ENCODE measurements around the gene TREM2. TPM values are rescaled to one million over a fixed set of nuclear protein-coding genes. Genes with fewer than 3 reads are reported as not detected.

Gene TREM2
- total RNA-seq, 2 experiments from 2014 or later: not detected

DNA sequence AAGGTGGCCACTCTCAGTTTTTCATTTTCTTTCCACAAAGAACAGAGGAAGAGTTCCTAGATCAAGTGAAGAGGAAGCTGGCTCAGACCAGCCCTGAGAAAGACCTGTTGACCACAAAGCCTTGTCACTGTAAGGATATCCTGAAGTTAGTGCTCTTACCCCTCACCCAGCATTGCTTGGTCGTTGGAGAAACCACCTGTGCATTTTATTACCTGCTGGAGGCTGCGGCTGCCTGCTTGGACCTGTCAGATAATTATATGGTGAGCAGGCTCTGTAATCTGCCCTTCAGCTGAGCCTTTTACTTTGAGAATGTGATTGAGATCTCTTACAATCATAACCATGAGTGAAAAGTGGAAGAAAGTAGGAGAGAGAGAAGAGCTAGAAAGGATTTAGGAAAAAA lies 30.7 kb downstream of the TREM2 start:
- TF ChIP-seq, protein P1, sequence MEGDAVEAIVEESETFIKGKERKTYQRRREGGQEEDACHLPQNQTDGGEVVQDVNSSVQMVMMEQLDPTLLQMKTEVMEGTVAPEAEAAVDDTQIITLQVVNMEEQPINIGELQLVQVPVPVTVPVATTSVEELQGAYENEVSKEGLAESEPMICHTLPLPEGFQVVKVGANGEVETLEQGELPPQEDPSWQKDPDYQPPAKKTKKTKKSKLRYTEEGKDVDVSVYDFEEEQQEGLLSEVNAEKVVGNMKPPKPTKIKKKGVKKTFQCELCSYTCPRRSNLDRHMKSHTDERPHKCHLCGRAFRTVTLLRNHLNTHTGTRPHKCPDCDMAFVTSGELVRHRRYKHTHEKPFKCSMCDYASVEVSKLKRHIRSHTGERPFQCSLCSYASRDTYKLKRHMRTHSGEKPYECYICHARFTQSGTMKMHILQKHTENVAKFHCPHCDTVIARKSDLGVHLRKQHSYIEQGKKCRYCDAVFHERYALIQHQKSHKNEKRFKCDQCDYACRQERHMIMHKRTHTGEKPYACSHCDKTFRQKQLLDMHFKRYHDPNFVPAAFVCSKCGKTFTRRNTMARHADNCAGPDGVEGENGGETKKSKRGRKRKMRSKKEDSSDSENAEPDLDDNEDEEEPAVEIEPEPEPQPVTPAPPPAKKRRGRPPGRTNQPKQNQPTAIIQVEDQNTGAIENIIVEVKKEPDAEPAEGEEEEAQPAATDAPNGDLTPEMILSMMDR (IDR thresholded peaks at IDR 0.05): no peak
- CTCF ChIA-PET: no interaction called here
- Mint-ChIP-seq H3K36me3 (ENCODE audit: low read depth) (peaks cover 14% of the 10 kb centered on the region), H3K9me3 (no peaks in the 10 kb centered on the region), H3K27ac (no peak overlapping the region), H3K4me1 (ENCODE audit: low read depth) (no peaks in the 10 kb centered on the region), H3K27me3 (no peaks in the 10 kb centered on the region), H3K4me3 (no peak overlapping the region)
- no peak for ATAC-seq (ENCODE audit: poor library complexity)
- DNase-seq: no peak
- Histone ChIP-seq H3K27me3 (ENCODE audit: control insufficient read depth in 1 of 2, insufficient read depth in 2 of 2, low read length in 2 of 2) (no peaks in the 10 kb centered on the region), H3K36me3 (ENCODE audit: insufficient read depth, low read length) (peaks cover 14% of the 10 kb centered on the region), H3K27ac (ENCODE audit: low read depth in 1 of 2, low read length in 2 of 2) (no peak overlapping the region), H3K9me3 (ENCODE audit: control insufficient read depth in 1 of 2, insufficient read depth in 1 of 2, low read length in 2 of 2) (no peaks in the 10 kb centered on the region), H3K4me3 (ENCODE audit: low read length) (no peak overlapping the region), H3K4me1 (ENCODE audit: insufficient read depth, low read length) (no peaks in the 10 kb centered on the region)
- intact Hi-C loops (cut with DNase I, micrococcal nuclease): no loop called here
- POLR2A ChIA-PET: no interaction called here

DNA sequence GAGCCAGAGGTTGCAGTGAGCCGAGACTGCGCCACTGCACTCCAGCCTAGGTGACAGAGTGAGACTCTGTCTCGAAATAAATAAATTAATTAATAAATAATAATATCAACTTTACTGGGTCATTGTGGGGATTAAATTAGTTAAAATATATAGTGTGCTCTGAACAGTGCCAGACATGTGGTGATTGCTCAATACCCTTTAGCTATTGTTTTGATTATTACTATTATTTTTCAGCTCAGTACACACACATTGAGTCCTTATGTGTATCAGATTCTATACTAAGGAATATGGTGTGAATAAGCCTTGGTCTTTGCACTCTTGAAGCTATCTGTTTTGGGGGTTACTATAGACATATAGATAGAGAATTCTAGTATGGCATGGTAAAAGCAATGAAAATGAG lies 37.6 kb downstream of the TREM2 start:
- H3K9me3 Mint-ChIP-seq: no peaks in the 10 kb centered on the region
- intact Hi-C loops (cut with DNase I, micrococcal nuclease): no loop called here
- peaks cover 74% of the 10 kb centered on the region for H3K36me3 Mint-ChIP-seq (ENCODE audit: low read depth)
- no peaks in the 10 kb centered on the region for H3K27me3 Mint-ChIP-seq
- H3K4me3 Mint-ChIP-seq: no peak overlapping the region
- ChIA-PET POLR2A (no interaction called here), CTCF (no interaction called here)
- Histone ChIP-seq H3K27ac (ENCODE audit: low read depth in 1 of 2, low read length in 2 of 2) (no peak overlapping the region), H3K4me3 (ENCODE audit: low read length) (no peak overlapping the region), H3K36me3 (ENCODE audit: insufficient read depth, low read length) (peaks cover 12% of the 10 kb centered on the region), H3K4me1 (ENCODE audit: insufficient read depth, low read length) (no peaks in the 10 kb centered on the region), H3K27me3 (ENCODE audit: control insufficient read depth in 1 of 2, insufficient read depth in 2 of 2, low read length in 2 of 2) (no peaks in the 10 kb centered on the region), H3K9me3 (ENCODE audit: control insufficient read depth in 1 of 2, insufficient read depth in 1 of 2, low read length in 2 of 2) (no peaks in the 10 kb centered on the region)
- H3K27ac Mint-ChIP-seq: no peak overlapping the region
- no peak for DNase-seq
- TF ChIP-seq, protein P1 (IDR thresholded peaks at IDR 0.05): no peak
- no peak for ATAC-seq (ENCODE audit: poor library complexity)
- H3K4me1 Mint-ChIP-seq (ENCODE audit: low read depth): no peaks in the 10 kb centered on the region

GRCh38 chr6:41122918-41123317 lies 40.0 kb downstream of the TREM2 start:
- DNase-seq (no peak), ATAC-seq (ENCODE audit: poor library complexity) (no peak)
- Mint-ChIP-seq H3K36me3 (ENCODE audit: low read depth) (peaks cover 88% of the 10 kb centered on the region), H3K4me1 (ENCODE audit: low read depth) (no peaks in the 10 kb centered on the region), H3K27me3 (no peaks in the 10 kb centered on the region), H3K9me3 (no peaks in the 10 kb centered on the region), H3K4me3 (no peak overlapping the region), H3K27ac (no peak overlapping the region)
- TF ChIP-seq, protein P1 (IDR thresholded peaks at IDR 0.05): no peak
- H3K36me3 ChIP-seq (ENCODE audit: insufficient read depth, low read length): peaks cover 12% of the 10 kb centered on the region
- H3K9me3 ChIP-seq (ENCODE audit: control insufficient read depth in 1 of 2, insufficient read depth in 1 of 2, low read length in 2 of 2): no peaks in the 10 kb centered on the region
- H3K4me1 ChIP-seq (ENCODE audit: insufficient read depth, low read length): no peaks in the 10 kb centered on the region
- ChIA-PET CTCF (no interaction called here), POLR2A (no interaction called here)
- intact Hi-C loops (cut with DNase I, micrococcal nuclease): no loop called here
- no peaks in the 10 kb centered on the region for H3K27me3 ChIP-seq (ENCODE audit: control insufficient read depth in 1 of 2, insufficient read depth in 2 of 2, low read length in 2 of 2)
- H3K4me3 ChIP-seq (ENCODE audit: low read length): no peak overlapping the region
- no peak overlapping the region for H3K27ac ChIP-seq (ENCODE audit: low read depth in 1 of 2, low read length in 2 of 2)
